DND-41 (cell line): ENCODE data around the gene TPP1.

Experiments used
- ATAC-seq: fragments of 200-7000 bp; cut with Tn5 transposase; 3 replicates; pipeline ENCODE4 v1.9.1; 2021; ENCODE audit warnings: low read depth; ENCODE audit not compliant: insufficient read depth
- DNase-seq: peaks from one replicate; pipeline ENCODE4 v3.0.0-alpha.2; 2020
- H2AFZ ChIP-seq: 2 replicates; pipeline ENCODE4 v1.6.0; 2012; ENCODE audit warnings: low read depth, low read length
- H3K27ac ChIP-seq: 2 replicates; pipeline ENCODE4 v1.5.1; 2012; ENCODE audit warnings: low read length, inconsistent platforms
- H3K27me3 ChIP-seq: fragments of 200-600 bp; sonication (generic); 2 replicates; pipeline ENCODE4 v1.6.0; 2012; ENCODE audit warnings: low read length, mild to moderate bottlenecking, inconsistent platforms; ENCODE audit not compliant: insufficient read depth, poor library complexity
- H3K36me3 ChIP-seq: 2 replicates; pipeline ENCODE4 v1.5.1; 2012; ENCODE audit warnings: low read length, inconsistent platforms; ENCODE audit not compliant: insufficient read depth
- H3K4me1 ChIP-seq: 2 replicates; pipeline ENCODE4 v1.5.1; 2012; ENCODE audit warnings: mild to moderate bottlenecking, low read length; ENCODE audit not compliant: insufficient read depth
- H3K4me2 ChIP-seq: 2 replicates; pipeline ENCODE4 v1.6.0; 2012; ENCODE audit warnings: mild to moderate bottlenecking, moderate library complexity, low read length, inconsistent platforms; ENCODE audit not compliant: insufficient read depth
- H3K4me3 ChIP-seq, 2 experiments: fragments of 200-600 bp in 1 of 2; shearing (Covaris generic) in 1 of 2; 2 replicates each; pipeline ENCODE4 v1.5.1; 2012 to 2016; ENCODE audit warnings: inconsistent platforms in 2 of 2, low read length in 2 of 2, mild to moderate bottlenecking in 2 of 2, low read depth in 1 of 2, moderate library complexity in 1 of 2
- H3K79me2 ChIP-seq: 2 replicates; pipeline ENCODE4 v1.6.0; 2012; ENCODE audit warnings: low read length, inconsistent platforms; ENCODE audit not compliant: insufficient read depth
- H3K9ac ChIP-seq: 2 replicates; pipeline ENCODE4 v1.6.0; 2012; ENCODE audit warnings: low read depth, mild to moderate bottlenecking, inconsistent platforms, low read length, moderate library complexity
- H3K9me3 ChIP-seq: 2 replicates; pipeline ENCODE4 v1.5.1; 2012; ENCODE audit warnings: low read length, moderate library complexity, mild to moderate bottlenecking, inconsistent platforms; ENCODE audit not compliant: insufficient read depth, severe bottlenecking
- H4K20me1 ChIP-seq: 2 replicates; pipeline ENCODE4 v1.6.0; 2012; ENCODE audit warnings: low read length; ENCODE audit not compliant: insufficient read depth
- CTCF ChIP-seq: IDR thresholded peaks from 2 replicates; pipeline ENCODE4 v1.5.1; 2012; ENCODE audit warnings: borderline replicate concordance, low read length, moderate library complexity, mild to moderate bottlenecking; ENCODE audit not compliant: poor library complexity, severe bottlenecking; ENCODE audit errors: extremely low read depth
- EZH2 ChIP-seq: IDR thresholded peaks from 3 replicates; pipeline ENCODE4 v1.6.1; 2012; ENCODE audit warnings: borderline replicate concordance, low read depth, mild to moderate bottlenecking, moderate library complexity, low read length, inconsistent platforms; ENCODE audit not compliant: severe bottlenecking

Gene TPP1

DNA sequence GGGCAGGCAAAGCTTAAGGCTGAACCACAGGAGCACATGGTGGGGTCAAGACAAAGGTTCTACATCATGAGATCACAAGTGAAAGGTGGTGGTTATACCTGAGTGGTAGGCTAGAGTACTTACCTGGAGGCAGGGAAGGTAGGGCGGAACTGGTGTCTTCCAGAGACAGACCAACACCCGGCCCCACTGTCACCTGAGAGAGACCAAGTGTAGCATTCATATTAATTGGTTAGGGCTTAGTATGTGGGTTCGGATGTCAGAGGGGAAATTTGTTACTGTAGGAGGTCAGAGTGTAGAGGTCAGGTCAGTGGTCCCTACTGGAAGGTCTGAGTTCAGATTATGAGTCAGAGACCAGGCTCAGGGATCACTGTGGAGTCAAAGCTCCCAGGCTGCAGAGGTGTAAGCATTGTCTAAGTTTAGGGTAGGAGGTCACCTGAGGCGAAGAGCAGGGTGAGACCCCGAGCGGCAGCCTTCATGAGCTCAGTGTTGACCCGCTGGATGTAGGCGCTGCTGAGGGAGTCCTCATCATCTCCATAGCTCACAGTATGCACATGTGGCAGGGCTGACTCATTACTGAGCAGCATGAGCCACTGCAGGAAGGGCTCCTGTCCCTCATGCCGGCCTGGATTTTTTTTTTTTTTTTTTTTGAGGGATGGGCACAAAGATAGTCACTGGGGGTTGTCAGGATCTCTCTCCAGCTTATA, 3.2 kb downstream of the TPP1 start:
- Histone ChIP-seq H3K27me3 (no peaks in the 10 kb centered on the region), H3K9ac (no peak overlapping the region), H4K20me1 (peaks cover 6% of the 10 kb centered on the region), H3K36me3 (peaks cover 34% of the 10 kb centered on the region), H3K79me2 (peaks cover 34% of the 10 kb centered on the region), H3K9me3 (no peaks in the 10 kb centered on the region), H3K4me1 (peaks cover 45% of the 10 kb centered on the region), H3K4me2 (no peak overlapping the region), H2AFZ (no peak overlapping the region), H3K27ac (no peak overlapping the region), H3K4me3 (no peak overlapping the region)
- no peak for DNase-seq
- TF ChIP-seq CTCF (no peak), EZH2 (no peak)
- no peak for ATAC-seq

DNA sequence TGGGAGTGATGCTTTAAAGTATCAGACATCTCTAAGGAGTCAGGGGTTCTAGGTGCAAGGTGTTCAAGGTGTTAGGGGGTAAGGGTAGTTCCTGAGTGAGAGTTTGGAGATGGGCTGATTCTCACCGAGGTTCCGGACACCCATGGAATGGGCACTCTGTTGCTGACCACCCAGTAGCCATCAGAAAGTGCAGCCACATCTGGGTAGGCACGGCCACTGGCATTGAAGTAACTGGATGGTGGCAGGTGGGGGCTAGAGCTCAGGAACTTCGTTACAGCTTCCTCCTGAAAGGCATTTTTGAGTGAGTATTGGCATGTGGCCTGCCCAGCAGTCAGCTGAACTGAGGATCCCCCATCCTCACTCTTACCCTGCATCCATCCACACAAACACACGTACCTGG, 4.2 kb downstream of the TPP1 start:
- no peak overlapping the region for H3K4me2 ChIP-seq
- DNase-seq (no peak), ATAC-seq (no peak)
- peaks cover 54% of the 10 kb centered on the region for H3K4me1 ChIP-seq
- H3K79me2 ChIP-seq = peaks cover 41% of the 10 kb centered on the region
- peaks cover 12% of the 10 kb centered on the region for H4K20me1 ChIP-seq
- no peak overlapping the region for H2AFZ ChIP-seq
- no peak overlapping the region for H3K27ac ChIP-seq
- no peak overlapping the region for H3K9ac ChIP-seq
- no peak overlapping the region for H3K4me3 ChIP-seq
- H3K9me3 ChIP-seq = no peaks in the 10 kb centered on the region
- TF ChIP-seq CTCF (no peak), EZH2 (no peak)
- no peaks in the 10 kb centered on the region for H3K27me3 ChIP-seq
- peaks cover 44% of the 10 kb centered on the region for H3K36me3 ChIP-seq

- Histone ChIP-seq H4K20me1 (peaks cover 14% of the 10 kb centered on the region), H3K27ac (no peak overlapping the region), H3K4me1 (peaks cover 55% of the 10 kb centered on the region), H2AFZ (no peak overlapping the region), H3K9ac (no peak overlapping the region), H3K4me3 (no peak overlapping the region), H3K79me2 (peaks cover 43% of the 10 kb centered on the region), H3K9me3 (no peaks in the 10 kb centered on the region), H3K4me2 (no peak overlapping the region), H3K36me3 (peaks cover 50% of the 10 kb centered on the region), H3K27me3 (no peaks in the 10 kb centered on the region)
- ATAC-seq = no peak
- TF ChIP-seq CTCF (no peak), EZH2 (no peak)
- no peak for DNase-seq
These were observed 4.8 kb downstream of the TPP1 start for GRCh38 chr11:6614446-6614845.

DNA sequence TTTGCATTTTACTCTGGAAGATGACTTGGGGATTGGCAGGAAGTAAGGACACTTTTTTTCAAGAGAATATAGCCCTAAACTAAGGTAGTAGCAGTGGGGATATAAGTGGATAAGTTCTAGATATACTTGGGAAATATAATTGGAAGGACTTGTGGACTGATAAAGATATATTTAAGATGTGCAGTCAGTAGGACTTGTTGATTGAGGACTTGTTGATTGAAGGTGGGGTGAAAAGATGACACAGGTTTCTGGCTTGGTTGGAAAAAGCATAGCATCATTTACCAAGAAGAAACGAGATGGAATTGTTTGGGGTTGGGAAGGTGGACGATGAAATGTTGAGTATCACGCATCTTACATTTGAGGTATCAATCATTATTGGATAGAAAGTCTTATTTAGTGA, 5.7 kb downstream of the TPP1 start:
- no peaks in the 10 kb centered on the region for H3K27me3 ChIP-seq
- H4K20me1 ChIP-seq = peaks cover 14% of the 10 kb centered on the region
- TF ChIP-seq EZH2 = no peak
- no peak for TF ChIP-seq CTCF
- H3K4me2 ChIP-seq = peak overlapping the region; percentile 99
- peaks cover 59% of the 10 kb centered on the region for H3K36me3 ChIP-seq
- H3K9me3 ChIP-seq = no peaks in the 10 kb centered on the region
- DNase-seq (no peak), ATAC-seq (no peak)
- no peak overlapping the region for H3K4me3 ChIP-seq
- peaks cover 36% of the 10 kb centered on the region for H3K79me2 ChIP-seq
- H2AFZ ChIP-seq = no peak overlapping the region
- H3K27ac ChIP-seq = no peak overlapping the region
- H3K9ac ChIP-seq = peak overlapping the region; percentile 72
- H3K4me1 ChIP-seq = peaks cover 53% of the 10 kb centered on the region
